Thyroid gland (tissue), 4 donors: Measurements from ENCODE around the gene IFIT3. TPM values are rescaled to one million over a fixed set of nuclear protein-coding genes. Genes with fewer than 3 reads are reported as not detected.
"Not testable (repeated sequence)": the region's sequence is repeated elsewhere in the genome, so short reads cannot be mapped to it uniquely, and the experiment has no call there.

Experiments
- DNase-seq, 2 donors: peaks; one replicate each; pipeline ENCODE4 v3.0.0-alpha.2; 2019
- H3K27ac ChIP-seq, 3 donors: fragments of 200-600 bp; sonication (generic); 1 replicate in 2 of 3; 2 replicates in 1 of 3; pipeline ENCODE4 v1.5.1; 2016 to 2019; ENCODE audit warnings: mild to moderate bottlenecking in 1 of 3, moderate library complexity in 1 of 3
- H3K27me3 ChIP-seq: fragments of 200-600 bp; sonication (generic); one replicate; pipeline ENCODE4 v1.5.1; 2019
- H3K36me3 ChIP-seq, 2 donors: fragments of 200-600 bp; sonication (generic); one replicate each; pipeline ENCODE4 v1.5.1; 2016 to 2019
- H3K4me1 ChIP-seq, 2 donors: fragments of 200-600 bp; sonication (generic); one replicate each; pipeline ENCODE4 v1.5.1; 2017 to 2019
- H3K4me3 ChIP-seq, 3 donors: fragments of 200-600 bp; sonication (generic); replicated peaks in 1 of 3; 1 replicate in 2 of 3; 2 replicates in 1 of 3; pipeline ENCODE4 v1.5.1; 2016; ENCODE audit warnings: mild to moderate bottlenecking in 1 of 3
- H3K9me3 ChIP-seq: fragments of 200-600 bp; sonication (generic); one replicate; pipeline ENCODE4 v1.5.1; 2017
- CTCF ChIP-seq, 6 experiments: fragments of 200-600 bp in 3 of 6; fragments of 450-650 bp in 3 of 6; sonication (generic) in 3 of 6; IDR thresholded peaks; one replicate each; pipeline ENCODE4 v1.5.1; 2016 to 2019; ENCODE audit warnings: antibody characterized with exemption in 6 of 6, mild to moderate bottlenecking in 2 of 6, inconsistent platforms in 1 of 6, moderate library complexity in 1 of 6
- POLR2A ChIP-seq, 2 donors: fragments of 450-650 bp; IDR thresholded peaks; one replicate each; pipeline ENCODE4 v1.6.1; 2017; ENCODE audit warnings: antibody characterized with exemption in 2 of 2, mild to moderate bottlenecking in 2 of 2, moderate library complexity in 1 of 2
- WGBS, 2 donors: methylation state at CpG; one replicate each; pipeline ENCODE4 v1.1.5; 2017; 5-methylcytosine and 5-hydroxymethylcytosine counted together
- intact Hi-C: fragments of 100-400 bp; cut with DNase I; formaldehyde crosslinking; loops from one replicate; pipeline ENCODE4 v1.15.1; 2023
- total RNA-seq, 4 donors: library from RNA; depleted of rRNA; stranded (reverse); fragments of >200 nt; gene quantifications; one replicate each; pipeline ENCODE4 v1.2.3, GENCODE V29; 2016

The IFIT3 gene
- total RNA-seq, 4 donors from 2014 or later: 5.9 to 11.4 (median 8.8) TPM

GRCh38 chr10:89312973-89313372, 14.8 kb upstream of the IFIT3 start:
- 85 to 88% methylated on average over 1 of the region's 1 CpG for WGBS, 2 donors
- intact Hi-C loops: no loop called here
- H3K27me3 ChIP-seq: no peaks in the 10 kb centered on the region

DNA sequence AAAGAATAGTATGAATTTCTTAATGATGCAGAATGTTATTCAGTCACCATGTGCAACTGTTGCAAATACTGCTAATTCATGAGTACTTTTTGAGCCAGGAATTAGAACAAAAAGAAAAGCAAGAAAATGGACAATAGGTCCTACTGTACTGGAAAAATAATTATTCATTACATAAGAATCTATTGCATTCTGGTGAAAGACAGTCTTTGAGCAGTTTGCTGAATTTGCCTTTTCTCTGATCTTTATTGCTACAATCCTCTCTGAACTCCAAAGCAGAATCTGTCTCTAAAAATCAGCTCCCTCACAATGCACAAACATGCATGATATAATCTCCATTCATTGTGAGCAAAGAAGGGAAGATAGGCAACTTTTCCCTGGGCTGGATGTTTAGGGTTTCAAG, 13.1 kb upstream of the IFIT3 start:
- H3K4me1 ChIP-seq: no peaks in the 10 kb centered on the region
- no peak for DNase-seq
- intact Hi-C loops: no loop called here
- no peak overlapping the region for H3K4me3 ChIP-seq
- H3K36me3 ChIP-seq: no peaks in the 10 kb centered on the region
- H3K9me3 ChIP-seq: no peaks in the 10 kb centered on the region
- TF ChIP-seq POLR2A (IDR thresholded peaks at IDR 0.05): no peak
- TF ChIP-seq CTCF (IDR thresholded peaks at IDR 0.05): no peak
- H3K27ac ChIP-seq: no peak overlapping the region
- H3K27me3 ChIP-seq: no peaks in the 10 kb centered on the region

More at GRCh38 chr10:89312973-89313372, 14.8 kb upstream of the IFIT3 start:
- no peaks in the 10 kb centered on the region for H3K36me3 ChIP-seq
- TF ChIP-seq CTCF (IDR thresholded peaks at IDR 0.05) (no peak), POLR2A (IDR thresholded peaks at IDR 0.05) (no peak)
- H3K9me3 ChIP-seq: no peaks in the 10 kb centered on the region
- H3K4me1 ChIP-seq: no peaks in the 10 kb centered on the region
- no peak overlapping the region for H3K27ac ChIP-seq
- no peak for DNase-seq
- H3K4me3 ChIP-seq: no peak overlapping the region

- H3K9me3 ChIP-seq, H3K36me3 ChIP-seq, intact Hi-C loops, H3K27ac ChIP-seq, DNase-seq, H3K4me3 ChIP-seq, H3K27me3 ChIP-seq, H3K4me1 ChIP-seq: not testable (repeated sequence)
- 96 to 99% methylated on average over 4 of the region's 4 CpGs for WGBS, 2 donors
Measured at GRCh38 chr10:89318047-89318446, 9.8 kb upstream of the IFIT3 start.

DNA sequence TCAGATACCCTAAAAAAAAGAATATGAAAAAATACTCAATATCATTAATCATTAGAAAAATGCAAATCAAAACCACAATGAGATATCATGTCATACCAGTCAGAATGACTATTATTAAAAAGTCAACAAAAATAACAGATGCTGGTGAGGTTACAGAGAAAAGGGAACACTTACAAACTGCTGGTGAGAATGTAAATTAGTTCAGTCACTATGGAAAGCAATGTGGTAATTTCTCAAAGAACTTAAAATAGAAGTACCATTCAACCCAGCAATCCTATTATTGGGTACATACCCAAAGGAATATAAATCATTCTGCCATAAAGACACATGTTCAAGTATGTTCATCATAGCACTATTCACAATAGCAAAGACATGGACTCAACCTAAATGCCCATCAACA, 2.7 kb upstream of the IFIT3 start:
- H3K27ac ChIP-seq, H3K9me3 ChIP-seq, H3K27me3 ChIP-seq, intact Hi-C loops, DNase-seq, H3K4me3 ChIP-seq, H3K36me3 ChIP-seq: not testable (repeated sequence)
- peaks cover 0 to 17% of the 10 kb centered on the region in 2 donors for H3K4me1 ChIP-seq

- H3K4me3 ChIP-seq, H3K27me3 ChIP-seq, intact Hi-C loops, H3K27ac ChIP-seq, H3K9me3 ChIP-seq, H3K36me3 ChIP-seq, DNase-seq: not testable (repeated sequence)
- H3K4me1 ChIP-seq: peaks cover 0 to 25% of the 10 kb centered on the region in 2 donors
- 70 to 79% methylated on average over 2 of the region's 2 CpGs for WGBS, 2 donors
Measured at GRCh38 chr10:89325856-89326255, 1.9 kb upstream of the IFIT3 start.

- Histone ChIP-seq H3K9me3 (no peaks in the 10 kb centered on the region), H3K36me3 (no peaks in the 10 kb centered on the region), H3K4me3 (no peak overlapping the region), H3K4me1 (peaks cover 14 to 53% of the 10 kb centered on the region in 2 donors), H3K27me3 (no peaks in the 10 kb centered on the region), H3K27ac (peak overlapping the region in 1 of 3 donors; percentile 68)
- TF ChIP-seq POLR2A (IDR thresholded peaks at IDR 0.05): no peak
- no peak for TF ChIP-seq CTCF (IDR thresholded peaks at IDR 0.05)
- 84 to 97% methylated on average over 2 of the region's 2 CpGs for WGBS, 2 donors
- DNase-seq: no peak
- intact Hi-C loops: no loop called here
Measured at GRCh38 chr10:89329151-89329550, 1.4 kb downstream of the IFIT3 start.

DNA sequence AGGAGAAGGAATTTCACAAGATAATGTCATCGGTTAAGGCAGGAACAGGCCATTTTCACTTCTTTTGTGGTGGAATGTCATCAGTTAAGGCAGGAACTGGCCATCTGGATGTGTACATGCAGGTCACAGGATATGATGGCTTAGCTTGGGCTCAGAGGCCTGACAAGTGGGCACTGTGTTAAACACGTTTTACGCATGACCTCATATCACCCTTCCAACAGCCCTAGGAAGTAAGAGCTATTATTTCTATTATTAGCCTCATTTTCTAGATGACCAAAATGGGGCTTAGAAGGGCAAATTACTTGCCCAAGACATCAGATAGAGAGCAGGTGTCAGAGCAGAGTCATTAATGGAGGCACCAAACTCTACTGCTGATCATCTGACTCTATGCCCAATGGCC, 2.2 kb downstream of the IFIT3 start:
- H3K4me1 ChIP-seq: peaks cover 14 to 53% of the 10 kb centered on the region in 2 donors
- DNase-seq, H3K27me3 ChIP-seq, intact Hi-C loops, H3K4me3 ChIP-seq, H3K9me3 ChIP-seq, H3K36me3 ChIP-seq: not testable (repeated sequence)
- peak overlapping the region in 1 of 3 donors; percentile 21 for H3K27ac ChIP-seq
- WGBS, 2 donors: 63 to 69% methylated on average over 3 of the region's 3 CpGs
